ENCODE data around the gene PIM2.

- TF ChIP-seq EZH2 (IDR thresholded peaks at IDR 0.05) (no peak), POLR2AphosphoS5 (IDR thresholded peaks at IDR 0.05; ENCODE audit: borderline replicate concordance, low read depth, low read length) (no peak)
Measured at GRCh38 chrX:48910926-48911411, 7.9 kb downstream of the PIM2 start.
